Liver (tissue), 3 donors: Measurements from ENCODE around the gene SHC4.

Experiments used
- CTCF ChIP-seq: fragments of 150-350 bp; IDR thresholded peaks from 2 replicates; pipeline ENCODE4 v1.5.1; 2017; ENCODE audit warnings: improper control_type of control experiment, low read depth, low read length; ENCODE audit not compliant: missing input control
- EGR1 ChIP-seq, 2 donors: IDR thresholded peaks; 2 replicates each; pipeline ENCODE4 v1.6.1; 2016 to 2018; ENCODE audit warnings: antibody characterized with exemption in 2 of 2, low read depth in 2 of 2
- FOXA1 ChIP-seq: IDR thresholded peaks from 2 replicates; pipeline ENCODE4 v1.6.1; 2016; ENCODE audit warnings: antibody characterized with exemption
- MAX ChIP-seq: IDR thresholded peaks from 2 replicates; pipeline ENCODE4 v1.6.1; 2016; ENCODE audit warnings: antibody characterized with exemption
- NR2F2 ChIP-seq: IDR thresholded peaks from 2 replicates; pipeline ENCODE4 v1.6.1; 2016; ENCODE audit warnings: antibody characterized with exemption
- YY1 ChIP-seq: IDR thresholded peaks from 2 replicates; pipeline ENCODE4 v1.6.1; 2016; ENCODE audit warnings: antibody characterized with exemption, mild to moderate bottlenecking
- donor health status: healthy.
- donor health status: healthy.

GRCh38 chr15:48889925-48890324, 73.8 kb downstream of the SHC4 start:
- TF ChIP-seq EGR1 (IDR thresholded peaks at IDR 0.05; ENCODE audit: low read depth in 2 of 2) (no peak), CTCF (no peak), MAX (no peak), YY1 (no peak), FOXA1 (no peak), NR2F2 (no peak)
